GM23338 (cell line): ENCODE results near the gene TARS2. TPM values are rescaled to one million over a fixed set of nuclear protein-coding genes. Genes with fewer than 3 reads are reported as not detected.

Experiments used
- ATAC-seq: fragments of 200-7000 bp; cut with Tn5 transposase; 3 replicates; pipeline ENCODE4 v1.9.1; 2020
- DNase-seq: peaks from one replicate; pipeline ENCODE4 v3.0.0-alpha.2; 2015; ENCODE audit warnings: low spot score
- H2AFZ ChIP-seq: fragments of 200-600 bp; sonication (generic); 2 replicates; pipeline ENCODE4 v1.8.0; 2016; ENCODE audit warnings: antibody characterized with exemption, mild to moderate bottlenecking, moderate library complexity
- H3F3A ChIP-seq: fragments of 200-600 bp; sonication (generic); replicated peaks from 2 replicates; pipeline ENCODE4 v1.8.0; 2017; ENCODE audit warnings: antibody characterized with exemption, mixed run types, low read depth
- H3K27ac ChIP-seq: fragments of 200-600 bp; sonication (generic); 2 replicates; pipeline ENCODE4 v1.6.1; 2016; ENCODE audit warnings: low read depth
- H3K27me3 ChIP-seq: fragments of 200-600 bp; sonication (generic); 2 replicates; pipeline ENCODE4 v1.8.0; 2016; ENCODE audit warnings: mild to moderate bottlenecking, mixed run types, moderate library complexity; ENCODE audit not compliant: insufficient read depth
- H3K36me3 ChIP-seq: fragments of 200-600 bp; sonication (generic); 2 replicates; pipeline ENCODE4 v1.8.0; 2016; ENCODE audit warnings: mild to moderate bottlenecking; ENCODE audit not compliant: insufficient read depth
- H3K4me1 ChIP-seq: fragments of 200-600 bp; sonication (generic); 2 replicates; pipeline ENCODE4 v1.8.0; 2016; ENCODE audit warnings: mild to moderate bottlenecking, moderate library complexity; ENCODE audit not compliant: insufficient read depth
- H3K4me2 ChIP-seq: fragments of 200-600 bp; sonication (generic); 2 replicates; pipeline ENCODE4 v1.7.1; 2017; ENCODE audit warnings: mixed run types
- H3K4me3 ChIP-seq: fragments of 200-600 bp; sonication (generic); 2 replicates; pipeline ENCODE4 v1.6.1; 2016; ENCODE audit warnings: mixed run types
- H3K79me2 ChIP-seq: fragments of 200-600 bp; sonication (generic); replicated peaks from 2 replicates; pipeline ENCODE4 v1.8.0; 2017; ENCODE audit warnings: mild to moderate bottlenecking; ENCODE audit not compliant: insufficient read depth
- H3K9me2 ChIP-seq: fragments of 200-600 bp; sonication (generic); 2 replicates; pipeline ENCODE4 v1.8.0; 2017; ENCODE audit not compliant: insufficient read depth
- H4K20me1 ChIP-seq: fragments of 200-600 bp; sonication (generic); replicated peaks from 2 replicates; pipeline ENCODE4 v1.8.0; 2017; ENCODE audit warnings: mild to moderate bottlenecking; ENCODE audit not compliant: insufficient read depth
- H3K27ac Mint-ChIP-seq: 2 replicates; pipeline ENCODE4 v1.8.0; 2020; ENCODE audit warnings: inconsistent platforms, mild to moderate bottlenecking, moderate library complexity, mixed read lengths
- H3K27me3 Mint-ChIP-seq: 3 replicates; pipeline ENCODE4 v1.8.0; 2022; ENCODE audit warnings: low read depth, mild to moderate bottlenecking, moderate library complexity, mixed read lengths, inconsistent platforms; ENCODE audit not compliant: insufficient read depth, poor library complexity
- H3K36me3 Mint-ChIP-seq: 3 replicates; pipeline ENCODE4 v1.8.0; 2021; ENCODE audit warnings: low read depth, mild to moderate bottlenecking, inconsistent platforms, moderate library complexity, mixed read lengths
- H3K4me1 Mint-ChIP-seq: 3 replicates; pipeline ENCODE4 v1.8.0; 2020; ENCODE audit warnings: mild to moderate bottlenecking, inconsistent platforms, mixed read lengths
- H3K4me3 Mint-ChIP-seq: 3 replicates; pipeline ENCODE4 v1.8.0; 2021; ENCODE audit warnings: moderate library complexity, mild to moderate bottlenecking, inconsistent platforms, mixed read lengths
- H3K9me3 Mint-ChIP-seq: 3 replicates; pipeline ENCODE4 v1.8.0; 2020; ENCODE audit warnings: moderate library complexity, mild to moderate bottlenecking, inconsistent platforms, mixed read lengths
- CREB1 ChIP-seq: fragments of 250-450 bp; sonication (Bioruptor Pico); IDR thresholded peaks from 2 replicates; pipeline ENCODE4 v1.5.0; 2020; ENCODE audit warnings: low read depth, mild to moderate bottlenecking, moderate library complexity
- CTCF ChIP-seq, 2 experiments: fragments of 200-600 bp in 1 of 2; sonication (generic) in 1 of 2; conservative IDR thresholded peaks; 2 replicates each; pipeline versions ENCODE4 v1.5.1 to v1.6.1; 2016 to 2017; ENCODE audit warnings: antibody characterized with exemption in 2 of 2, low read depth in 2 of 2, mild to moderate bottlenecking in 2 of 2, moderate library complexity in 1 of 2
- ETS1 ChIP-seq: IDR thresholded peaks from 2 replicates; pipeline ENCODE4 v1.6.1; 2016; ENCODE audit warnings: antibody characterized with exemption
- EZH2 ChIP-seq: fragments of 200-600 bp; sonication (generic); IDR thresholded peaks from one replicate; pipeline ENCODE4 v1.8.0; 2017; ENCODE audit warnings: antibody characterized with exemption, mild to moderate bottlenecking, low read depth; ENCODE audit not compliant: unreplicated experiment
- EZH2phosphoT487 ChIP-seq: fragments of 200-600 bp; sonication (generic); IDR thresholded peaks from one replicate; pipeline ENCODE4 v1.8.1; 2018; ENCODE audit warnings: antibody characterized with exemption; ENCODE audit not compliant: unreplicated experiment
- JUNB ChIP-seq: IDR thresholded peaks from one replicate; pipeline ENCODE4 v1.6.1; 2016; ENCODE audit warnings: antibody characterized with exemption; ENCODE audit not compliant: unreplicated experiment
- NANOG ChIP-seq: IDR thresholded peaks from 2 replicates; pipeline ENCODE4 v1.6.1; 2016; ENCODE audit warnings: antibody characterized with exemption, borderline replicate concordance
- POLR2AphosphoS5 ChIP-seq: IDR thresholded peaks from 2 replicates; pipeline ENCODE4 v1.6.1; 2016; ENCODE audit warnings: antibody characterized with exemption, low read depth
- STAT1 ChIP-seq: IDR thresholded peaks from one replicate; pipeline ENCODE4 v1.6.1; 2016; ENCODE audit warnings: antibody characterized with exemption; ENCODE audit not compliant: unreplicated experiment
- ZNF114 ChIP-seq: fragments of 250-450 bp; sonication (Bioruptor Pico); IDR thresholded peaks from 2 replicates; pipeline ENCODE4 v1.5.0; 2020; ENCODE audit warnings: mild to moderate bottlenecking, moderate library complexity
- ZNF331 ChIP-seq: fragments of 250-450 bp; sonication (Bioruptor Pico); IDR thresholded peaks from 2 replicates; pipeline ENCODE4 v1.5.0; 2020; ENCODE audit warnings: low read depth, mild to moderate bottlenecking, moderate library complexity
- ZNF462 ChIP-seq: fragments of 250-450 bp; sonication (Bioruptor Pico); IDR thresholded peaks from 2 replicates; pipeline ENCODE4 v1.5.0; 2020; ENCODE audit warnings: mild to moderate bottlenecking, moderate library complexity
- polyA plus RNA-seq: library from polyadenylated mRNA; unstranded; fragments of >200 nt; fragmentation: Nextera tagmentation; extraction: Ambion mirVana; gene quantifications from 2 replicates; pipeline ENCODE4 v1.2.1, GENCODE V29; 2016
- total RNA-seq: library from RNA; depleted of rRNA; stranded (reverse); fragments of >200 nt; shearing (Covaris generic); gene quantifications from 2 replicates; pipeline ENCODE4 v1.2.3, GENCODE V29; 2014
- TF ChIP-seq, protein P1 (sequence below): IDR thresholded peaks from one replicate; pipeline ENCODE4 v1.6.1; 2018; ENCODE audit warnings: antibody characterized with exemption; ENCODE audit not compliant: unreplicated experiment

Gene TARS2
- total and polyA plus RNA-seq, 2 experiments from 2014 or later = 19.5 to 28.4 TPM

DNA sequence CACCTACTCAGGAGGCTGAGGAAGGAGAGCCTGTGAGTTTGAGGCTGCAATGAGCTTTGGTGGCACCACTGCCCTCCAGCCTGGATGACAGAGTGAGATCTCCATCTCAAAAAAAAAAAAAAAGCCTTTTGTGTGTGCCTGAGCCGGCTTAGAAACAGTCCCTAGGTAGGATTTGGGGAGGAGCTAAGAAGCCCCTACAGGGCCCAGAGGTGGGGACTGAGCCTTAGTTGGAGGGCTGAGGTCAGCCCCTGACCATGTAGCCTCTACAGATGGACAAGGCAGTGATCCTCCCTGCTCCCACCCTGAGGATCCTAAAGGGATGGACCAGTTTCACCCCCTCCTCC is 64.5 kb downstream of the TARS2 start:
- DNase-seq = no peak

More for the DNA sequence above, 64.5 kb downstream of the TARS2 start:
- peaks cover 4% of the 10 kb centered on the region for H3F3A ChIP-seq
- no peak overlapping the region; the same call in 2 of the 3 replicates for H3K4me3 Mint-ChIP-seq
- TF ChIP-seq CREB1 (CRISPR knock-in tag) = no peak
- no peak for TF ChIP-seq CTCF (conservative IDR thresholded peaks at IDR 0.05; ENCODE audit: low read depth in 2 of 2)
- TF ChIP-seq POLR2AphosphoS5 = no peak
- no peak for TF ChIP-seq EZH2
- TF ChIP-seq NANOG = no peak
- TF ChIP-seq ETS1 = no peak
- TF ChIP-seq ZNF114 (CRISPR knock-in tag) = no peak
- no peak for TF ChIP-seq ZNF331 (CRISPR knock-in tag)
- TF ChIP-seq STAT1 = no peak
- TF ChIP-seq ZNF462 = no peak
- no peak for TF ChIP-seq JUNB
- TF ChIP-seq EZH2phosphoT487 = no peak
- TF ChIP-seq, protein P1, sequence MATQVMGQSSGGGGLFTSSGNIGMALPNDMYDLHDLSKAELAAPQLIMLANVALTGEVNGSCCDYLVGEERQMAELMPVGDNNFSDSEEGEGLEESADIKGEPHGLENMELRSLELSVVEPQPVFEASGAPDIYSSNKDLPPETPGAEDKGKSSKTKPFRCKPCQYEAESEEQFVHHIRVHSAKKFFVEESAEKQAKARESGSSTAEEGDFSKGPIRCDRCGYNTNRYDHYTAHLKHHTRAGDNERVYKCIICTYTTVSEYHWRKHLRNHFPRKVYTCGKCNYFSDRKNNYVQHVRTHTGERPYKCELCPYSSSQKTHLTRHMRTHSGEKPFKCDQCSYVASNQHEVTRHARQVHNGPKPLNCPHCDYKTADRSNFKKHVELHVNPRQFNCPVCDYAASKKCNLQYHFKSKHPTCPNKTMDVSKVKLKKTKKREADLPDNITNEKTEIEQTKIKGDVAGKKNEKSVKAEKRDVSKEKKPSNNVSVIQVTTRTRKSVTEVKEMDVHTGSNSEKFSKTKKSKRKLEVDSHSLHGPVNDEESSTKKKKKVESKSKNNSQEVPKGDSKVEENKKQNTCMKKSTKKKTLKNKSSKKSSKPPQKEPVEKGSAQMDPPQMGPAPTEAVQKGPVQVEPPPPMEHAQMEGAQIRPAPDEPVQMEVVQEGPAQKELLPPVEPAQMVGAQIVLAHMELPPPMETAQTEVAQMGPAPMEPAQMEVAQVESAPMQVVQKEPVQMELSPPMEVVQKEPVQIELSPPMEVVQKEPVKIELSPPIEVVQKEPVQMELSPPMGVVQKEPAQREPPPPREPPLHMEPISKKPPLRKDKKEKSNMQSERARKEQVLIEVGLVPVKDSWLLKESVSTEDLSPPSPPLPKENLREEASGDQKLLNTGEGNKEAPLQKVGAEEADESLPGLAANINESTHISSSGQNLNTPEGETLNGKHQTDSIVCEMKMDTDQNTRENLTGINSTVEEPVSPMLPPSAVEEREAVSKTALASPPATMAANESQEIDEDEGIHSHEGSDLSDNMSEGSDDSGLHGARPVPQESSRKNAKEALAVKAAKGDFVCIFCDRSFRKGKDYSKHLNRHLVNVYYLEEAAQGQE = no peak
- no peaks in the 10 kb centered on the region for H3K9me2 ChIP-seq
- no peak overlapping the region for H2AFZ ChIP-seq
- no peaks in the 10 kb centered on the region; the same call in 2 of the 3 replicates for H3K36me3 Mint-ChIP-seq
- peaks cover 15% of the 10 kb centered on the region; the same call in 1 of the 2 replicates for H3K4me1 ChIP-seq
- H3K4me3 ChIP-seq = no peak overlapping the region
- no peaks in the 10 kb centered on the region for H4K20me1 ChIP-seq
- peaks cover 37% of the 10 kb centered on the region for H3K4me1 Mint-ChIP-seq
- peaks cover 28% of the 10 kb centered on the region for H3K27me3 ChIP-seq
- no peaks in the 10 kb centered on the region for H3K36me3 ChIP-seq
- H3K27me3 Mint-ChIP-seq = peaks cover 26% of the 10 kb centered on the region
- H3K27ac ChIP-seq = no peak overlapping the region
- no peak for ATAC-seq
- no peak overlapping the region for H3K27ac Mint-ChIP-seq
- no peaks in the 10 kb centered on the region for H3K79me2 ChIP-seq
- no peaks in the 10 kb centered on the region for H3K9me3 Mint-ChIP-seq
- H3K4me2 ChIP-seq = no peak overlapping the region; the same call in 1 of the 2 replicates
